GM20431 (cell line): ENCODE results near the gene C22orf31.

Source experiments
- in situ Hi-C: fragments of 300-500 bp; cut with MseI, MboI; formaldehyde crosslinking; loops from one replicate; pipeline ENCODE4 v1.15.0; 2020; ENCODE audit warnings: low sequenced_read_pairs; ENCODE audit not compliant: unreplicated experiment

Gene C22orf31

GRCh38 chr22:29082826-29083545, 21.4 kb upstream of the C22orf31 start:
- in situ Hi-C loops: no loop called here

GRCh38 chr22:29081517-29082236, 20.0 kb upstream of the C22orf31 start:
- in situ Hi-C loops: no loop called here

DNA sequence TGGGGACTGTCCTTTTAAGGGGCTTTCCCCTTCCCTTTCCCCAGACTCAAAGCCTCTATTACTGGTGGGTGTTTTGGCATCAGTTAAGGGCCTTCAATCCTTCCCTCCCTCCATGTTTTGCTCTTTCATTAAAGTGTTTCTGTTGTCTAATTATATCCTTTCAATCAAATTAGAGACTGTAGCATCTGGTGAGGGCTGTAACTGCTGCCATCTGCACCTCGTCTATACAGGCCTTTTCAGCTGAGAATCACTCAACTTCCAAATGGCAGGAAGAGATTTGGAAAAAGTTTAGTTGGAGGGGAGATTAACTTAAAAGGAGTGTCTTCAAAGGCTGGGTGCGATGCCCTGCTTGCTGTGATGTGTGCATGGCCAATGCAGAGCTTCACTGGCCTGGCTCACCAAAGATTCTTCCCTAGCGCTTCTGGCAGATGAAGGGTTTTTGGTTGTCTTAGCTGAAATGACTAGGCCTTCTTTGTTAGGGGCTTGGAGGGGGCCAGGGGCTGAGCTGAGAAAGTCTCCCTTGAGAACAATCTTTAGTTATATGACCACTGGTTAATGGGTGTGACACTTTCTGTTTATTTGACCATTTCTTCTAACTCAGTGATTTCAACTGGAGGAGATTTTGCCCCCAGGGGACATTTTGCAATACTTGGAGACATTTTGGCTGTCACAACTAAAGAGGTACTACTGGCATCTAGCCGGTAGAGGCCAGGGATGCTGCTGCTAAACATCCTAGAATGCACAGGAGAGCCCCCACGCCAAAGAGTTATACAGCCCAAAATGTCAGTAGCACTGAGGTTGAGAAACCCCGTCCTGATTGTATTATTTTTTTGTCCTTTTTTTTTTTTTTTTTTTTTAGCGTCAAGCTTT, 18.7 kb upstream of the C22orf31 start:
- in situ Hi-C loops: no loop called here

GRCh38 chr22:29079218-29079901, 17.7 kb upstream of the C22orf31 start:
- in situ Hi-C loops: no loop called here

DNA sequence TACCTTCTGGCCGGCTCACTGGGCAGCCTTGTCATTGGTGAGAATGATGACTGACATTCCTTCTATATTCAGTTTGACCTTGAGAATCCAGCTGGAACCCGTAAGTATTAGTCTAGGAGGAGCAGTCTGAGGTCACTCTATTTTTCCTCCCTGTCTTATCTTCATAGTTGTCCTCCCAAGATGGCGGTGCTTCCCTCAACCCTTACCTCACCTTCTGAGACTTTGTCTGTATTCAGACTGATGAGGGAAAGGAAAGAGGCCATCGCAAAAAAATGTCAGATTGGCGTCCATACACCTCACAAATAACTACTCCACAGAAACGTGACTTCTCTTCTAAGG, 17.2 kb upstream of the C22orf31 start:
- in situ Hi-C loops: no loop called here

DNA sequence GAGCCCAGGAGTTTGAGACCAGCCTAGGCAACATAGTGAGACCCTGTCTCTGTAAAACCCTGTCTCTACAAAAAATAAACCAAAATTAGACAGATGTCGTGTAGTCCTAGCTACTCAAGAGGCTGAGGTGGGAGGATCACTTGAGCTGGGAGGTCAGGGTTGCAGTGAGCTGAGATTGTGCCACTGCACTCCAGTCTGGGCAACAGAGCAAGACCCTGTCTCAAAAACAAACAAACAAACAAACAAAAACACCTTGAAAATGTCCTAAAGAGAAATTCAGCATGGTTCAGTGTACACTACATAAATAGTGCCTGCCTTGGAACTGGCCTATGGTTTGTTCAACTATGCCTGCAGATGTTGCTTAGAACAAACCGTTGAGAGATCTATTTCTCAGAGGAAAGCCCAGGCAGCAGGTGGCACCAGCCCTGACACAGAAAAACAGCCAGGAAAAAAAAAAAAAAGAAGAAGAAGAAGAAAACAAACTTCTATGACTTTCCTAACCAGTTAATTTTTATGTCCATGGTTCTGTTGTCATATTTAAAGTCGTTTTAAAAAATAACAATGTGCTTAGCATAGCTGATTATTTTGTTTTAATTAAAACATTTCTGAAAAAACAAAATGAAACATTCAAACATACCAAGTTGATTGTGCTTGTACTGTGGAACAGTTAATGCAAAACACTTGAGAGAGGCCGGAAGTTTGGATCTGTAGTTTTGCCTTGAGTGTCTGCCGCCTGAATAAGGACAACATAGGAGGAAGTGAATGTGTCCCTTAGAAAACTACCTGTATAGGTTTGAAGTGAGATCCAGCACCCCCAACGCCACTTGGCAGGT, 16.6 kb upstream of the C22orf31 start:
- in situ Hi-C loops: no loop called here

- in situ Hi-C loops: no loop called here
Measured at GRCh38 chr22:29074276-29074772, 12.7 kb upstream of the C22orf31 start.

- in situ Hi-C loops: no loop called here
Measured at GRCh38 chr22:29073618-29074275, 12.1 kb upstream of the C22orf31 start.

GRCh38 chr22:29072979-29073617, 11.5 kb upstream of the C22orf31 start, which contains the start of gene KREMEN1:
TSS of gene KREMEN1 (plus strand) at chr22:29073035. CDS start at chr22:29073131, 96 bp downstream.
- in situ Hi-C loops: no loop called here

- in situ Hi-C loops: no loop called here
Measured at GRCh38 chr22:29072193-29072978, 10.8 kb upstream of the C22orf31 start.

- in situ Hi-C loops: no loop called here
Measured at GRCh38 chr22:29071261-29072045, 9.8 kb upstream of the C22orf31 start.

DNA sequence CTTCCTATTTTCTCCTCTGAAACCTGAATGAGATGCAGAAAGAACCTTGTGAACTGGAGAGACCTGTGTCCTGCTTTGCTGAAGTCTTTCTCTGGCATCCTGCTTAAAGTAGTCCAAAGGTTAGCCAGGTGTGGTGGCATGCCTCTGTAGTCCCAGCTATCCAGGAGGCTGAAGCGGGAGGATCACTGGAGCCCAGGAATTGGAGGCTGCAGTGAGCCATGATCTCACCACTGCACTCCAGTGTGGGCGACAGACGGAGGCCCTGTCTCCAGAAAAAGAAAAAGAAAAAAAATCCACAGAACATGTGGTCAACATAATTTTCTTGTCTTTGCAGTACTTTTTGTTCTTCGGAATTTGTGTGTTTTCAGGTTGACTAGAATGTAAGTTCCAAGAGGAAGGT, 8.9 kb upstream of the C22orf31 start:
- in situ Hi-C loops: no loop called here

GRCh38 chr22:29069463-29069862, 7.8 kb upstream of the C22orf31 start:
- in situ Hi-C loops: no loop called here

DNA sequence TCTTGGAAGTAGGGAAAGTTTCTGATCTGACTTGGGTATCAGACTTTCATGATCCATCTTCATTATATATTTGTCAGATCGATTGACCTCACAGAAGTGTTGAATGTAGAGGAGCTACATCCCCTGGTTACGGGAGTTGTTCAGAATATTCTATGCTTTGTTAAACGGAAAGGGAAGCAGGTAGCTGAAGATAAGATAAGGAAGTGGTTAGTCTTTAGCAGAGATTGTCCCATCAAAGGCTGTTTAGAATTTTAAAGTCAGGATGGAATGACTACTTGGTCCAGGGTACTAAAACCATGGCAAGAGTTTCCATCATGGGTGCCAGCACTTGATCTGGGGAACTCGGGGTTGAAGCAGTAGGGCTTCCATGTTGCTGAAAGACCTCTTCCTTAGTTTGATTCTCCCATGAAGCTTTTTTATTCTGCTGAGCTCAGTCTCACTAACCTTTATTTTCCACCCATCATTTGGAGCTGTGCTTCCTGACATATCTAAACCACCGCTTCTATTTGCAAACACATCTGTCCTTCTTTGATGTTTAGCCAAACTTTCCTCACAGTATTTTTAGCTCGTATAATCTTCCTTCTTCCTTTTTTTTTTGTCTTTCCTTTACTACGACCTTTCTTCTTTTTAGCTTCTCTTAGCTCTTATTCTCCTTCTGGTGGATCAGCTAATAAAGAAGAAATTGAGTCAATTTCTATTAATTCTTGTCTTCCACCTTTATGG, 4.0 kb upstream of the C22orf31 start:
- in situ Hi-C loops: no loop called here

- in situ Hi-C loops: no loop called here
Measured at GRCh38 chr22:29062286-29062821, 723 bp upstream of the C22orf31 start.

GRCh38 chr22:29060931-29061330, 700 bp downstream of the C22orf31 start:
- in situ Hi-C loops: no loop called here
